Measurements from ENCODE around the gene JAM3.

The JAM3 gene

GRCh38 chr11:134118006-134118405 lies 49.1 kb downstream of the JAM3 start:
- DNase-seq (ENCODE audit: low read depth, low spot score) = no peak
- Histone ChIP-seq H3K4me1 (ENCODE audit: insufficient read depth, insufficient read length) (no peaks in the 10 kb centered on the region), H3K36me3 (ENCODE audit: insufficient read depth, insufficient read length, low read length) (no peaks in the 10 kb centered on the region), H3K9ac (ENCODE audit: insufficient read length, low read depth) (no peak overlapping the region), H3K4me3 (ENCODE audit: insufficient read length, low read depth) (no peak overlapping the region), H3K27me3 (ENCODE audit: insufficient read depth, insufficient read length) (no peaks in the 10 kb centered on the region), H3K9me3 (ENCODE audit: insufficient read depth, low read length) (no peaks in the 10 kb centered on the region)
- TF ChIP-seq SUZ12 (IDR thresholded peaks at IDR 0.05; ENCODE audit: extremely low read depth, insufficient read depth, insufficient read length) = no peak
- no peak for TF ChIP-seq YY1 (IDR thresholded peaks at IDR 0.05; ENCODE audit: insufficient read depth, insufficient read length)
- TF ChIP-seq ZNF274 (IDR thresholded peaks at IDR 0.05; ENCODE audit: low read depth, low read length) = no peak

DNA sequence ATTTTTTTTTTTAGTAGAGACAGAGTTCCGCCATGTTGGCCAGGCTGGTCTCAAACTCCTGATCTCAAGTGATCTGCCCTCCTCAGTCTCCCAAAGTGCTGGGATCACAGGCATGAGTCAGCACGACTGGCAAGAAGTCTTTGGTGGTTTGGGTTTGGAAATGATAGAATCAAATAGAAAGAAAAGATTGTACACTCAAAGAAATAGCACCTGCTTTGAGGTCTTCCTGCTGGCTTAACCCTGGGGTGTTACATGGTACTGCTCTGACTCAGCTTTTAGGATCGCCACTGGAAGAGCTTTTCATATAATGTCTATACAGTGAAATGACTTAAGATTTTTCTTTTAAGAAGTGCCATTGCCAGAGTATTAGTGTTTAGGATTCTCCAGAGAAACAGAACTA lies 50.2 kb downstream of the JAM3 start:
- H3K27me3 ChIP-seq (ENCODE audit: insufficient read depth, insufficient read length) = peaks cover 6% of the 10 kb centered on the region
- TF ChIP-seq ZNF274 (IDR thresholded peaks at IDR 0.05; ENCODE audit: low read depth, low read length) = no peak
- TF ChIP-seq YY1 (IDR thresholded peaks at IDR 0.05; ENCODE audit: insufficient read depth, insufficient read length) = no peak
- TF ChIP-seq SUZ12 (IDR thresholded peaks at IDR 0.05; ENCODE audit: extremely low read depth, insufficient read depth, insufficient read length) = no peak
- no peak overlapping the region for H3K9ac ChIP-seq (ENCODE audit: insufficient read length, low read depth)
- H3K4me3 ChIP-seq (ENCODE audit: insufficient read length, low read depth) = no peak overlapping the region
- H3K36me3 ChIP-seq (ENCODE audit: insufficient read depth, insufficient read length, low read length) = no peaks in the 10 kb centered on the region
- no peak for DNase-seq (ENCODE audit: low read depth, low spot score)
- no peaks in the 10 kb centered on the region for H3K4me1 ChIP-seq (ENCODE audit: insufficient read depth, insufficient read length)
- no peaks in the 10 kb centered on the region for H3K9me3 ChIP-seq (ENCODE audit: insufficient read depth, low read length)

- H3K27me3 ChIP-seq (ENCODE audit: insufficient read depth, insufficient read length) = peaks cover 7% of the 10 kb centered on the region
- TF ChIP-seq YY1 (IDR thresholded peaks at IDR 0.05; ENCODE audit: insufficient read depth, insufficient read length) (no peak), SUZ12 (IDR thresholded peaks at IDR 0.05; ENCODE audit: extremely low read depth, insufficient read depth, insufficient read length) (no peak), ZNF274 (IDR thresholded peaks at IDR 0.05; ENCODE audit: low read depth, low read length) (no peak)
- H3K4me1 ChIP-seq (ENCODE audit: insufficient read depth, insufficient read length) = no peaks in the 10 kb centered on the region
- H3K36me3 ChIP-seq (ENCODE audit: insufficient read depth, insufficient read length, low read length) = no peaks in the 10 kb centered on the region
- H3K9me3 ChIP-seq (ENCODE audit: insufficient read depth, low read length) = no peaks in the 10 kb centered on the region
- no peak overlapping the region for H3K4me3 ChIP-seq (ENCODE audit: insufficient read length, low read depth)
- no peak overlapping the region for H3K9ac ChIP-seq (ENCODE audit: insufficient read length, low read depth)
- no peak for DNase-seq (ENCODE audit: low read depth, low spot score)
Observed at GRCh38 chr11:134120143-134120850, 51.4 kb downstream of the JAM3 start.

DNA sequence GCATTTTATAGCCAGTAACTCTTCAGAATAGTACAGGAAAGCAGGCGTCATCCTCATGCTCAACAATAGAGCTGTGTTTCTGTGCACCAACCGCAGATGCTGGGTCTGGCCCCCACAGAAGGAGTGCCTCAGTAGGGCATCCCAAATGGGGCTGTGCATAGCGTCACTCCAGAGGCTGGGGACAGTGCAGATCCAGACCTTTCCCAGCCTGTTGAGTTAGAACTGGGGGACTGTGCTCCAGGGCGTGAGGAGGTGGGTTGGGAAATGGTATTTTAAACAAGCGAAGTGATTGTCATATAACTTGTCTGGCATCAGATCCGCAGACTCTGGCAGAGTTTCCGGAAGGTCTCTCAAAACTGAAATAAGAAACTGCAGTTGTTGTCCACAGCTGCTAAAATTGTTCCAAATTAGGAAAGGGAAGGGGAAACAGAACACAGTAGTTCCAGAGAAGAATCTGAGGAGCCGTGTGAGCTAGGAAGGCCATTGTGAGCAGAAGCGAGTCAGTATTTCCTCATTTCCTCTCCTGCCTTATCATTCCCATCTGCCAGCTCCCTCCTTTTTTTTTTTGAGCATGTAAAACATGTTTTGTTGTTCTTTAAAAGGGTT lies 52.2 kb downstream of the JAM3 start:
- Histone ChIP-seq H3K36me3 (ENCODE audit: insufficient read depth, insufficient read length, low read length) (no peaks in the 10 kb centered on the region), H3K9ac (ENCODE audit: insufficient read length, low read depth) (no peak overlapping the region), H3K9me3 (ENCODE audit: insufficient read depth, low read length) (no peaks in the 10 kb centered on the region), H3K4me1 (ENCODE audit: insufficient read depth, insufficient read length) (no peaks in the 10 kb centered on the region), H3K4me3 (ENCODE audit: insufficient read length, low read depth) (no peak overlapping the region), H3K27me3 (ENCODE audit: insufficient read depth, insufficient read length) (peaks cover 7% of the 10 kb centered on the region)
- TF ChIP-seq YY1 (IDR thresholded peaks at IDR 0.05; ENCODE audit: insufficient read depth, insufficient read length) (no peak), SUZ12 (IDR thresholded peaks at IDR 0.05; ENCODE audit: extremely low read depth, insufficient read depth, insufficient read length) (no peak), ZNF274 (IDR thresholded peaks at IDR 0.05; ENCODE audit: low read depth, low read length) (no peak)
- DNase-seq (ENCODE audit: low read depth, low spot score) = no peak

DNA sequence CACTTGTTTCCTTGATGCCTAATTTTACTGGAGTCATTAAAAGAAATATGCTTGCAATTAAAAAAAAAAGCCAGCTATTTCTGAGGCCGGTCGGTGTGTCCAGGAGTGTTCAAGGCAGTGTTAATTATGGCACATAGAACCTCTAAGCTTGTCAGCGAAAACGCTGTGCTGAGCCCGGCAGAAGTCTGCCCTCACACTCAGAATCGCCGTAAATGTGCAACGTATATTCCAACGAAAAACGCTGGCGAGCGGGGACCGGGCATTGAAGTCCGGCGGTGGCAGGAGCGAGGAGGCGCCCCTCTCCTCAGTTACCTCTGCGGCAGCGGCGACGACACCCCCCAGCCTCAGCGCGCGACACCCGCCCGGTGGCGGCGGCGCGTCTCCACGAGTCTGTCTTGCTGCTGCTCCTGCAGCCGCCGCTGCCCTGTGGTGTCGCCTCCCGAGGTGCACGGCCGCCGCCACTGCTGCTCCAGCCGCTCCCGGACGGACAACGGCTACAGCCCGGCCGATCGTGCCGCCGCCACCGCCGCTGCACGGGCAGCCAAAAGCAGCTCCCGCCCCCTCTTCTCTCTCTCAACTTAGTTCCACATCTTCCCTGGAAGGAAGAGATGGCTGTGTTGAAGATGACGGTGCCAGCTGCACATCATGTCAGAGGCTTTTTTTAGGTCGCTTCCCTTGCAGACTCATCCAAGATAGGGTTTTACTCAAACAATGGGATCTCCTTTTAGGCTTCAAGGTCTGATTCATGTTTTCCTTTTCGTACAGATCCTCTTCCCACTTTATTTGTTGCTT lies 56.0 kb downstream of the JAM3 start:
- TF ChIP-seq YY1 (IDR thresholded peaks at IDR 0.05; ENCODE audit: insufficient read depth, insufficient read length) (no peak), ZNF274 (IDR thresholded peaks at IDR 0.05; ENCODE audit: low read depth, low read length) (no peak), SUZ12 (IDR thresholded peaks at IDR 0.05; ENCODE audit: extremely low read depth, insufficient read depth, insufficient read length) (no peak)
- H3K9me3 ChIP-seq (ENCODE audit: insufficient read depth, low read length) = no peaks in the 10 kb centered on the region
- no peak for DNase-seq (ENCODE audit: low read depth, low spot score)
- peaks cover 7% of the 10 kb centered on the region for H3K27me3 ChIP-seq (ENCODE audit: insufficient read depth, insufficient read length)
- H3K36me3 ChIP-seq (ENCODE audit: insufficient read depth, insufficient read length, low read length) = no peaks in the 10 kb centered on the region
- H3K4me3 ChIP-seq (ENCODE audit: insufficient read length, low read depth) = peak overlapping the region; percentile 2
- H3K9ac ChIP-seq (ENCODE audit: insufficient read length, low read depth) = peak overlapping the region; percentile 32
- no peaks in the 10 kb centered on the region for H3K4me1 ChIP-seq (ENCODE audit: insufficient read depth, insufficient read length)

GRCh38 chr11:134125507-134125906 lies 56.6 kb downstream of the JAM3 start:
- no peak for TF ChIP-seq SUZ12 (IDR thresholded peaks at IDR 0.05; ENCODE audit: extremely low read depth, insufficient read depth, insufficient read length)
- no peak for TF ChIP-seq YY1 (IDR thresholded peaks at IDR 0.05; ENCODE audit: insufficient read depth, insufficient read length)
- no peak for TF ChIP-seq ZNF274 (IDR thresholded peaks at IDR 0.05; ENCODE audit: low read depth, low read length)
- H3K9me3 ChIP-seq (ENCODE audit: insufficient read depth, low read length) = no peaks in the 10 kb centered on the region
- no peak for DNase-seq (ENCODE audit: low read depth, low spot score)
- H3K36me3 ChIP-seq (ENCODE audit: insufficient read depth, insufficient read length, low read length) = no peaks in the 10 kb centered on the region
- H3K27me3 ChIP-seq (ENCODE audit: insufficient read depth, insufficient read length) = peaks cover 7% of the 10 kb centered on the region
- H3K4me3 ChIP-seq (ENCODE audit: insufficient read length, low read depth) = no peak overlapping the region
- H3K9ac ChIP-seq (ENCODE audit: insufficient read length, low read depth) = no peak overlapping the region
- H3K4me1 ChIP-seq (ENCODE audit: insufficient read depth, insufficient read length) = no peaks in the 10 kb centered on the region
